IMR-90 (cell line): Measurements from ENCODE around the gene APH1A. TPM values are rescaled to one million over a fixed set of nuclear protein-coding genes. Genes with fewer than 3 reads are reported as not detected.

ENCODE experiments used
- MAFK ChIP-seq: IDR thresholded peaks from 2 replicates; pipeline ENCODE4 v1.6.1; 2012; ENCODE audit warnings: low read depth, low read length, improper control_type of control experiment
- NFE2L2 ChIP-seq: fragments of 150-350 bp; IDR thresholded peaks from 2 replicates; pipeline ENCODE4 v1.6.1; 2016; ENCODE audit warnings: low read depth, mild to moderate bottlenecking, low read length
- POLR2A ChIP-seq: IDR thresholded peaks from 2 replicates; pipeline ENCODE4 v1.6.1; 2012; ENCODE audit warnings: mild to moderate bottlenecking, low read depth, low read length
- RFX5 ChIP-seq: IDR thresholded peaks from 2 replicates; pipeline ENCODE4 v1.8.0; 2012; ENCODE audit warnings: low read depth, mild to moderate bottlenecking, low read length, moderate library complexity
- USF2 ChIP-seq: fragments of 150-350 bp; IDR thresholded peaks from 2 replicates; pipeline ENCODE4 v1.6.1; 2017; ENCODE audit warnings: mild to moderate bottlenecking, antibody characterized with exemption, low read length, low read depth
- polyA plus RNA-seq, 3 experiments: library from polyadenylated mRNA; depleted of rRNA; stranded (reverse); fragments of >200 nt; gene quantifications; 2 replicates each; pipeline ENCODE4 v1.2.3, GENCODE V29; 2012; ENCODE audit warnings: low replicate concordance in 1 of 3
- total RNA-seq: library from RNA; depleted of rRNA; stranded (reverse); fragments of >200 nt; gene quantifications from 2 replicates; pipeline ENCODE4 v1.2.3, GENCODE V29; 2012

The APH1A gene
- total and polyA plus RNA-seq, 2 of the 4 experiments (the other 2 are of a cell fraction): 62.0 to 94.2 TPM

- TF ChIP-seq RFX5 (no peak), MAFK (no peak), USF2 (no peak), POLR2A (peak; percentile 75), NFE2L2 (no peak)
Measured at GRCh38 chr1:150234566-150235293, 34.1 kb downstream of the APH1A start (continued).
